Hematopoietic multipotent progenitor cell treated with erythropoietin and hydrocortisone succinate and interleukin-3 and kit ligand, for 4 days (in vitro differentiated cells): Measurements from ENCODE around the gene ANKRD44.
"Not testable (repeated sequence)": the region's sequence is repeated elsewhere in the genome, so short reads cannot be mapped to it uniquely, and the experiment has no call there.

Experiments used
- DNase-seq: peaks from one replicate; pipeline ENCODE4 v3.0.0-alpha.2; 2015

Gene ANKRD44

DNA sequence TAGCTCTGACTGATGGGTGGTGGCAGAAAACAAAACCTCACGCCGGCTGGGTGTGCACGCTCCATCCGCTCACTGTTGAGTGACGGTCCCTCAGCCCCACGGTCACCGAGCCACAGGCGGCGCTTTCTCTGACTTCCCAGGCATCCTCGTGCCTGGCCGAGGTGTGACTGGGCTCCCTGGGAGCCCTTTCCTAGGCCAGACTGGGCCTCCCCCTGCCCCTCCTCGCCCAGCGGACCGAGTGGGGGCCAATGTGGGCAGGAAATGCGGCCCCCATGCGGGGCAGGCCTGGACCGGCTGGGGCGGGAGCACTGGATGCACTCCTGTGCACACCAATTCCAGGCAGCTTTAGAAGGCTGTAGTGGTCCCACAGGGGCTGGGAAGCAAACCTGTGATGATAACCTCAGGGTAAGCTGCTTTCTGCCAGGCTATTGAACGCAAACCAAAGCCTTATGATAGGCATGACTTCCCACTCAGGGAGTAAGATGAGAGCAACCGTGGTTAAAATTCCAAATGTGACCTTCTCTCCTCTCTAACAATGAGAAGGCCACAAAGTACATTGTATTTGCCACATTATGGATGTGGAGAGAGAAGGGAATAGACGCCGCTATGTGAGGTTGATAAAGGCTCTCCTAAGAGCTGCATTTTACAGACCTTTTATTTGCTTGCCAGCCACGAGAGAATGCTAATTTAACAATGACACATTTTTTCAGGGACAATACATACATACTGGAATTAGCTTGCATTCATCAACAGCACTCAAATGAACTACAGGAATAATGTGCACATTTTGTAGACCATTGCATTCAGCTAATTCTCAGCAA, 300.2 kb downstream of the ANKRD44 start:
- no peak for DNase-seq

- not testable (repeated sequence) for DNase-seq
Measured at GRCh38 chr2:197008741-197009341, 301.7 kb downstream of the ANKRD44 start.

- DNase-seq: no peak
Measured at GRCh38 chr2:197007716-197008628, 302.6 kb downstream of the ANKRD44 start.

- no peak for DNase-seq
Measured at GRCh38 chr2:197001921-197002320, 308.7 kb downstream of the ANKRD44 start.

DNA sequence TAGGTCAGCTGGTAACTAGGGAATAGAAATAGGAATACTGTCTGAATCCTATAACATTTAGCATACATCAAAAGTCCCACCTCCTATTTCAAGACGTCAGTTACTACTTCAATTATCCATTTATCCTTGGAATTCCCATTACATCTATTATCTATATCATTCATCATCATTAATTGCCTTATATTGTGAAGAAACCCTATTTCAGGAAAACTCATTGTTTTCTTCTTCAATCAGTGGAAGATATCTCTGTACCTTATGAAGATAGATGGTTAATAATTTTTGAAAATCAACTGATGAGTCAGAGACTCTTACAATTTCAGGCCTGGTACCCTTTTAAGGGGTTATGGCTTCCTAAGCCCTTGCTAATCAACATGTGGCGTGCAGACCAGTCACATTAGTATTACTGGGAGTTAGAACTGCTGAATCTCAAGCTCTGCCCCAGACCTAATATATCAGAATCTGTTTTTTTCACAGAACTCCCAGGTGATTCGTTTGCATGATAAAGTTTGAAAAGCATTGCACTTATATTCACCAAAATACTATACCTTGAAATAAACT, 314.7 kb downstream of the ANKRD44 start:
- no peak for DNase-seq

DNA sequence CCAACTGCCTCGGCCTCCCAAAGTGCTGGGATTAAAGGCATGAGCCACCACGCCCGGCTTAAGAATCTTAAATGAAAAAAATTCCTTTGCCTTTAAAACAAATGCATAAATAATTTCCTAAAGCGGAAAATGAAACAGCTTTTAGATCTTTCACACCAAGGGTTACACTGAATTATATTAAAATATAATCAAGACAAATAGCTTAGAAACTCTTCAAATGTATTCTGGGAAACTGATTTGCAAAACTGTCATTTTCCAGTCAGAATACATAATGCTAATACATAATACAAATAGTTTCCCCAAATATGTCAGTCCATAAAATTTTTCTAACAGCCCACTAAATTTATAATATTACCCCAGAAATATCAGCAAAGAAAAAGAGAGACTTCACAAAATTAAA, 315.8 kb downstream of the ANKRD44 start:
- no peak for DNase-seq

- no peak for DNase-seq
Measured at GRCh38 chr2:196993617-196994016, 317.0 kb downstream of the ANKRD44 start.

DNA sequence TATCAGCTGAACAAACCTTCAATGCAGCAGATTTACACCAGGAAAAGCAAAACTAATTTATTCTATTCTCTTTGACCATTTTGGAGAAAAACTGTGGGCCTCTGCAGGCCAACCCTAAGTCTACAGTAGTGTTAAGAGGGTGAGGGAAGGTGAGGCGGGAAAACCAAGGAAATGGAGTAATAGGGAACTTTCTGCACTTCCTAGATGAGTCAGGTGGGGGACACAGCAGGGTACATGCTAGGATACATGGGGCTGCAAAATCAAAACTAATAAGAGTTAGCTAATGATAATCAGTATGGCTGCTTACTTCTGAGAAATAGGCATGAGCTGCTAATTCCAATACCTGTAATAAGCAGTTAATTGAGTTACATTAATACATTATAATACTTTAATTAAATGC, 318.1 kb downstream of the ANKRD44 start:
- DNase-seq: no peak

DNA sequence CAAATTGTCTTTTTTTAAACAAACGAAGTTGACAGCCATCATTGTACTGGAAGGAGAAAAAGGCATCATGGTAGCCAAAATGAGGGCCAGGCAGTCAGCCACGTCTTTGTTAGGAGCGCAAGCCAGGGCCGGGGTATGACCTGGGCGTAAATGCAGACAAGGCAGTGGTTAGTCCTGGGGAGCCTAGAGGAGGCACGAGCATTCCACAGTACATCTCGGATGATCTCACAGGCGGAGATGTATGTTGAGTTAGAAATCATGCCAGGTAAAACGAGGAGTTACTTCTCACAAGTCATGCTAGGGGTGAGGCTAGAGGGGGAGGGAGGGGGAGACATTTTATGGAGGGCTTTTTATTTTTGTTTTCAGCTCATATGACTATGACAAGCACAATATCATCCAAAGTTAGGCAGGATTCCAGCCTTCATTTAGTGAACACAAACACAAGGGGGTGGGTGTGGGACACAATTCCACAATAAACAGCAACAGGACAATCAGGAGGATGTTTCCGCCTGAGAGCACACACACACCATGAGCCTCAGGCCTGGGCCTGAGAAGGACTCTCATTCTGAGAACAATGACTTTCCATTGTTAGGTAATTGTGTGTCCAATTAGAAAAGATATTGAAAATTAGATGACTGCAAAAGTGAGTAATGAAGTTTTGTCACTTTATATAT, 319.7 kb downstream of the ANKRD44 start:
- DNase-seq: no peak

DNA sequence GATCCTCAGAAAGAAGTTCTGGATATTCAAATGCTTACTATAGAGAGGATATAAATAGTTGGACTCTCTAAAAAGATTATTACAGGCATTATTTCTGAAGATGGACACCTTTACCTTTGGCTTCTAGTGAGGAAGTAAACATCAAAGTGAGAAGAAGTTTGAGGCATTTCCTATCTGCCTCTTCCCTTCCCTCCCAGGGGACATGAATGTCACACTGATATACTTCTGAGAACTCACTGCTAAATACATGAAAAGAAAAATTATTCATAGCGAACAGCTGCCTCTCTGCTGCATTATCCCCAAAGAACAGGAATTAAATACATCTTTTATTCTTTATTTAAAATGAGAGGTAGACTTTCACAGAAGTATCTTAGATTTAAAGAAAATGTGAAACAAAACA, 320.5 kb downstream of the ANKRD44 start:
- DNase-seq: no peak

DNA sequence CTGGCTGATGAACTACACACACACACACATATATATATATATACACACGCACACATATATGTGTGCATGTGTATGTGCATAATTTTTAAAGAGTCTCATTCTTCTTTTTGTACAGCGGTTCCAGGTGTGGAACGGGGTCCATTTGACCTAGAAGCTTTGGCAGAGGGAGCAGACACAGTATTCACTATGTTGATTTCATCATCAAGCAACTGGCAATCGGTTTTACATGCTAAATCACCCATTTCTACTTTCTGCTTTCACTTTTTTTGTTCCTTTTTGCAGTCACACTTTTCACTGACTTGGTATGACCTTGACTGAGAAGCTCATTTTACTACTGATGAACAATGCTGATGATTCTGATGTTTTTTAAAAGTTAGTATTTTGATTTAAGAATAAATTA, 321.1 kb downstream of the ANKRD44 start:
- peak; percentile 7 for DNase-seq

DNA sequence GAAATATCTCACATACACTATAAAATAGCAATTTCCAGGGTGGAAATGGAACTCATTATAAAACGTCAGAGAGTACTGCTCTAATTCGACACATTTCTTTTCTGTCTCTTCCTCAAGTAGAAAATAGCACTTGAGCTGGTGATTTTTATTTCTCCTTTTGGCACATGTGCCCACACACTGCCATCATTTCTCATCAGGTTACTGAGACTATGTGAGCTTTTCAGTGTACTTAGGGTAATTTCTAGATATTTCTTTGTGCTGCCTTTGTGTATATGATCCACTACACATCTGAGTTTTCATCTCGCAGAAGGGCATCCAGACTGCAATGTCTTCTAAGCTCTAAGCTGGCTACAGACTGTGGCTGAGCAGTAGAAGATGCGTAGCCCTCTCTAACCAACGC, 321.9 kb downstream of the ANKRD44 start:
- peak; percentile 21 for DNase-seq

- peak; percentile 73 for DNase-seq
Measured at GRCh38 chr2:196987649-196988364, 322.8 kb downstream of the ANKRD44 start.

GRCh38 chr2:196987298-196987648, 323.3 kb downstream of the ANKRD44 start:
- peak; percentile 6 for DNase-seq

DNA sequence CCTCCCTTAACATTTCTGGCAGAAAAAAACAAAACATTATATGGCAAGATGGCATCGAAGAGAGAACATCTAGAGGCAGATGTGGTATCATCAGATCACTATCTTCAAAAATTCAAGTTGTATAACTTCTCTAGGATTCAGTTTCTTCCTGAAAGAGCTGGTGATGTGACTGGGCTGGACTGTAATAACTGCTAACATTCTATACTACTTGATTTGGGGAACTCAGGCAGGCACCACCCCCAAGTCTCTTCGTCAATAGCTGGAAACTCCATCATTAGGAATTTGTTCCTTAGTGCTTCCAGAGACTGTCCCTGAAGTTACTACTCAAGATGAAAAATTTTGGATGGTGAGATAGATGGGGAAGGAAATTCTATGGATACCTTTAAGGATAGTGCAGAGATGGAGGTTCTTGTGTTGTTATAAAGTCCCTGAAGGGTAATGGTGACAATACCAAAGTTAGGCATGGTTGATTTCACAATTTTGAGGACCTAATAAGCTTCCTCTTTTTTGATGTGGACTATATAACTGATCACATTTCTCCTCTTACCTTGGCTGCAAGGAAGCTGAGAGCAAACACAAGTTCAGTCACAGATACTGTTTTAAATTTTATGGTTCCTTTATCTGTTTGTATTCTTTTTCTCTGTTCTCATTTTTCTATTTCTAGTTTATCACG, 324.9 kb downstream of the ANKRD44 start:
- DNase-seq: peak; percentile 64

DNA sequence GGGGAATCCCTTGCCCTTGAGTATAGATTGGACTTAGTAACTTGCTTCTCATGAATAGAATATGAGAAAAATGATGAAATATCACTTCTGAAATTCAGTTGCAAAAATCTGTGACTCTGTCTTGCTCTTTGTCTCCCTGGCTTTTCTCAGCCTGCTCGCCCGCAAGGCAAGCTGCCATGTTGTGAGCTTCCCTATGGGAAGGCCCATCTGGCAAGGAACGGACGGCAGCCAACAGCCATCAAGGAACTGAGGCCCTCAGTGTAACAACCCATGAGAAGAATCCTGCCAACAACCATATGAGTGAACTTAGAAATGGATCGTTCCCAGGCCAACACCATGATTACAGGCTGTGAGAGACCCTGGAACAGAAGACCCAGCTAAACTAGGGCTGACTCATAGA, 325.7 kb downstream of the ANKRD44 start:
- DNase-seq: no peak

- peak; percentile 59 for DNase-seq
Measured at GRCh38 chr2:196983934-196984333, 326.6 kb downstream of the ANKRD44 start.

DNA sequence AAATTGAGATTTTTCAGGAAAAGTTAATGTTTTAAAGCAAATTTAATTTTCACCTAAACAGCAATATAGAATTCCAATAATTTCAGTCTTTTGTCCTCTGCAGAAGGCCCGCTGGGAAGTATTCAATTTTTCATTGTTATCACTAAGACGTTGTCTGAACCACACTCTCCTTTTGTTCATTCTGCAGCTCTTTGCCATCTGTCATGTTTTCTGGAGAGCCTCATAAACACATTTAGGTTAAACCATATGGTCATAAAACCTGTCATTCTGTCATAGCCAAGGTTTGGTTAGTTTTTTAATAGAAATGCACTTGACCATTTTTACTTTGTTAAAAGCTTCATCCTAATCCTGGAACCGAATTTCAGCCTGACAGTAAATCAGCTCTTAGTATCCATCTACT, 330.1 kb downstream of the ANKRD44 start:
- DNase-seq: no peak

DNA sequence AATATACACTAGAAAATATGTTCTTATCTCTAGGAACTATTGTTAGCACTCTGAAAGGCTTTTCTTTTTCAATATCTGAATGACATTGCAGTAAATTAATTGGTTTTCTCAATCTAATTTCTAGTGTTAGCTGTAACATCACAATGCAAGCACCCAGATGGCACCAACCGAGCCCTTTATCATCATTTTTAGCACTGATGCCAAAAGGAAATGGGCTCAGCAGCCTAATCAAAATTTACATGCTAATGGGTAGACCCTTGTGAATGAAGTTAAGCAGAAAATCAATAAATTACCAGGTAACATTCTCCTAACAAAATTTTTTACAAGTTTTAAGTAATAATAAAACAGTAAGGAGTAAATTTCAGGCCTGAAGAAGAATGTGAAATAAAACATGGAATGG, 330.6 kb downstream of the ANKRD44 start:
- no peak for DNase-seq

DNA sequence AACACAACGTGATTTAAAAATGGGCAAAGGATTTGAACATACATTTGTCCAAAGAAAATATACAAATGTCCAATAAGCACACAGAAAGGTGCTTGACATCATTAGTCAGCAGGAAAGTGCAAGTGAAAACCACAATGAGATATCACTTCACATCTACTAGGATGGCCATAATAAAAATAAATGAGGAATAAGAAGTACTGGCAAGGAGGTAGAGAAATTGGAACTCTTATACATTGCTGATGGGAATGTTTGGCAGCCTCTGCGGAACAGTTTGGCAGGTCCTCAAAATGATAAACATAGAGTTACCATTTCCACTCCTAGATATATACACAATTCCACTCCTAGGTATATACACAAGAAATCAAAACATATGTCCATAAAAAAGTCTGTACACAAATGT, 333.1 kb downstream of the ANKRD44 start:
- no peak for DNase-seq

DNA sequence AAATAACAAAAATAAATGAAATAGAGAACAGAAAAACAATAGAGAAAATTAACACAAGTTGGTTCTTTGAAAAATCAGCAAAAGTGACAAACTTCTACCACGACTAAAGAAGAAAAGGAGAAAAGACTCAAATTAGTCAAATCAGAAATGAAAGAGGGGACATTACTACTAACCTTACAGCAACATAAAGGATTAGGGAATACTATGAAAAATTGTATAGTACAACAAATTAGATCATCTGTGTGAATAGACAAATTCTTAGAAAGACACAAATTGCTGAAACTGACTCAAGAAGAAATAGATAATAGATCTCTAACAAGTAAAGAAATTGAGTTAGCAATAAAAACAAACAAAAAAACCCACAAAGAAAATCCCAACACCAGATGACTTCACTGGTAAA, 335.6 kb downstream of the ANKRD44 start:
- no peak for DNase-seq
